ENCODE results near the gene SLCO2A1.
A peak's percentile ranks its signal among the peaks of the same experiment; 100 is the strongest.

Gene SLCO2A1

DNA sequence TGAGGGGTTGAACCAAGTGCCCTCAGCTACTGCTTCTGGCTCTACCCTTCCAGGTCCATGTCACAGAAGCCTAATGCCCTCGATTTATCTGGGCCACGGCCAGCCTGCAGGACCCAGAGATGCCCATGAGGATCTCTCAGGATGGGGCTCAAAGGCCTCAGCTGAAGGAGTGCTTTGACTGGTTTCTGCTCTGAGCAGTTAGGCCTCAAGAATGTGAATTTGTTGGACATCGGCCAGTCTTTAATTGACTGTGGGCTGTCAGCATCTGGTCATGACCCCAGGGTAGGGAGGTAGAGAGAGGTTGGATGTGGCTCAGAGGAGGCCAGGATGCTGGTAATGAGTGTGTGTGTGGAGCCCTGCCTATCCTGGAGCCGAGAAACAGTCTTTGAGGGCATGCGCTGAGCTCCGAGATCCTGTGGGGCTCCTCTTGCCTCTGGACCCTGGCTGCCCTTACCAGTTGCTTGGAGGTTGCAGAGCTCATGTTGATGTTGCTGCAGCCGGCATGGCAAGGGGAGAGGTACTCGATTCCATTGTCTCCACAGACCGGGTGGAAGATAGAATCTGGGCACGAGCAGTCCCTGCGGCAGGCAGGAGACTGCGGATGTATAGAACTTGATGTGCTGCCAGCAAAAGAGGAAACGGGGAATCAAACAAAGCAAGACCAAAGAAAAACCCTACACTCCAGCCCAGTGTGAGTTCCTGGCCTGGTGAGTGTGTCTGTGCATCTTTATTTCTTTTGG is 84.9 kb downstream of the SLCO2A1 start:
- DNase-seq = peak; percentile 57

GRCh38 chr3:133944181-133944580 is 85.5 kb downstream of the SLCO2A1 start:
- DNase-seq = no peak

- peak; percentile 92 for DNase-seq
Measured at GRCh38 chr3:133943639-133944141, 86.0 kb downstream of the SLCO2A1 start.

GRCh38 chr3:133943031-133943535 is 86.6 kb downstream of the SLCO2A1 start:
- no peak for DNase-seq

GRCh38 chr3:133941415-133941821 is 88.3 kb downstream of the SLCO2A1 start:
- DNase-seq = no peak

GRCh38 chr3:133940536-133940935 is 89.2 kb downstream of the SLCO2A1 start:
- no peak for DNase-seq

DNA sequence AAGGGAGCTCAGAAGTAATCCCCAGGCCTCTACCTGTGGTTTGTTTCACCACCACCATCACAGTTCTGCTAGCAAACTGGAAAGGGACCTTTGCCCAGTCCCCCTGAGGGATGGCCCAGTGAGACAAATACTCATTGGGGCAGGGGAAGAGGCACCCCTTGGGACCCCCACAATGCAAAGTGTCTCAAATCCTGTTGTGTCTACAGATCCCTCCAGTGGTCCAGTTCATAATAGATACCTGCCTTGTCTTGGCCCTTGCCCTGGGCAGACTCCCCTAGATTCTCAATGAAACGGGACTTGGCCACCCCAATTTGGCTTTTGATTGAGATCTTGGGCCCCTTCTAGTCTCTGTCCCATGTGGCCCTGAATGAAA is 90.3 kb downstream of the SLCO2A1 start:
- no peak for DNase-seq

- peak; percentile 20 for DNase-seq
Measured at GRCh38 chr3:133938770-133939462, 90.8 kb downstream of the SLCO2A1 start.

GRCh38 chr3:133937756-133938601 is 91.7 kb downstream of the SLCO2A1 start:
- DNase-seq = no peak

- no peak for DNase-seq
Measured at GRCh38 chr3:133937061-133937686, 92.6 kb downstream of the SLCO2A1 start.

GRCh38 chr3:133935843-133936769 is 93.6 kb downstream of the SLCO2A1 start:
- DNase-seq = no peak

GRCh38 chr3:133934996-133935842 is 94.5 kb downstream of the SLCO2A1 start:
- no peak for DNase-seq

DNA sequence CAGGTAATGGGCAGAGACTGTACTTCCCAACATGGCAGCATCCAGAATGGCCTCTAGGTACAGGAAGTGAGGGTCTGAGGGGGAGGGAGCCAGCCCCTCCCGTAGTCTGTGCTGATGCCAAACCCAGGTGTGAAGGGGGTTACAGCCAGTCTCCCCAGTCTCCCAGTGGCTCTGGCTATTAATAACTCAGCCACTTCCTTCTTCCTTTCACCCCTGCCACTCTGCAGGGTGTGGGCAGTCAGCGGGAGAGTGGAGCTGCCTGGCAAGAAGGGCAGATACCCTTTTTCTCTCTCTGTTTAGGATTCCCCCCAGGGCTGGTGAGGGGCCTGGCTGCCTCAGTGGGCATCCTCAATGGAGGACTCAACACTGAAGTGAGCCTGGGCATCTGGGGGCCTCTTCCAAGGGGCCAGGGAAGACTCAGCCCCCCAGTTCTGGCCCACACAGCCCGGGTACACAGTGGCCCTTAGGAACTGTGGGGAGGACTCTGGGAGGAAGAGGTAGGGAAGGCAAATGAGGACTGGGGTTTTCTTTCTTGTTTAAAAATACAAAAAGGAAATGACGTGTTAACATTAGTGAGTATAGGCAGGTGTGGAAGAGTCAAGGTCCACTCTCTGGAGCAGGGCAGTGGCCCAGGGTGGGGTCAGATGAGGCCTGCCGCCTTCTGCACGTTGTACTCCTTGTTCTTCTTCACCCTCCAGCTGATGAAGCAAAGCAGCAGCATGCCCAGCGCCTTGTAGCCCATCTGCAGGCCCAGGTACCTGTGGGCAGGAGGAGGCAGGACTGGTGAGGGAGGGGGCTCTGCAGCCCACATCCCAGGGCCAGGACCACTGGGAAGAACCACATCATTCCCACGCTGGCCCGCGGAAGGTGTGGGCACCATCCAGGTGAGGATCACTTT is 95.4 kb downstream of the SLCO2A1 start:
- DNase-seq = no peak

- DNase-seq = no peak
Measured at GRCh38 chr3:133933097-133934024, 96.4 kb downstream of the SLCO2A1 start.

DNA sequence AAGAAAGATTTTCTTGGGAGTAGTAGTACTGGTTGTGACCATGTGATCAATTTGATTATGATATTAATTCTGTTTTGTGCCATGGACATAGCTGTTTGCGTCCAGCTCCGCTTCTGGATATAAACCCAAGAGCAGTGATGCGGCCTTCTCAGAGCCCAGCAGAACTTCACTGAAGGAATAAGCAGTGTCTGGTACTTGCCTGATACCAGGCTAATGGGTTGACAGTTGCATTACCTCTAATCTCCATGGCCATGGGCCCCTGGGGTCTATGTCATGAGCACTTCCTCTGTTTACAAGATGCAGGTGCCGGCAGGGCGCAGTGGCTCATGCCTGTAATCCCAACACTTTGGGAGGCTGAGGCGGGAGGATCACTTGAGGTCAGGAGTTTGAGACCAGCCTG is 97.7 kb downstream of the SLCO2A1 start:
- DNase-seq = no peak

GRCh38 chr3:133931084-133931483 is 98.6 kb downstream of the SLCO2A1 start:
- no peak for DNase-seq

DNA sequence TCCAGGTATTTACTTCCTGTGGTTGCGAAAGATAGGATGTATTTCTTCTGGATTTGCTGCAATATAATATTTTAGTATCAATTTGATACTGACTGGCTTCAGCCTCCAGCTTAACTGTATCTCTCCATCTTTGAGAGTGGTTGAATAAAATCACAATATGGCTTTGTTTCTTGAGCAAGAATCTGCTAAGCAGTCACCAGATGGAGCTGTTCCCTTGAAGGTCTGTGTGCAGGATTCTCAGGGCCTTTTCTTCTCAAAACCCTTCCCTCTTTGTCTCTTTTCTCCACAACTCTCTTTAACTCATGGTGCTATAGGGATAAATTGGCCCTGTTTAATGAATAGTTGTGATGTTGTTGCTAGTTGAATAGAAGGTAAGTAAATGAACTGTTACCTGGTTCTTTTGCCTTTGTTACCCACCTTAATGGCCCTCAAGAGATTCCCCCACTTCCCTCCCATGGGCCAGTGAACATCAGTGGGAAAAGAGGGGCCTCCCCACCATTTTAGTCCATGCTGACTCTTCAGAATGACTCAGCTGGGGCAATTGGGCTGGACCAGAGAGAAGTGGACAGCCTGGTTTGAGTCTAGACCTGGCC is 99.3 kb downstream of the SLCO2A1 start:
- DNase-seq = peak; percentile 87
